Keratinocyte (primary cell): ENCODE results near the gene PALD1.
A peak's percentile ranks its signal among the peaks of the same experiment; 100 is the strongest.

Experiments used
- CTCF ChIP-seq, 3 experiments: IDR thresholded peaks in 1 of 3; conservative IDR thresholded peaks in 1 of 3; optimal IDR thresholded peaks in 1 of 3; 2 replicates in 2 of 3; 3 replicates in 1 of 3; pipeline versions ENCODE3 to v1.5.1; 2011; ENCODE audit warnings: low read length in 3 of 3, mild to moderate bottlenecking in 3 of 3, moderate library complexity in 2 of 3, control low read depth in 1 of 3, inconsistent platforms in 1 of 3; ENCODE audit not compliant: insufficient read depth in 2 of 3; ENCODE audit errors: extremely low read depth in 1 of 3
- EZH2 ChIP-seq: IDR thresholded peaks from one replicate; pipeline ENCODE4 v1.6.1; 2012; ENCODE audit warnings: inconsistent platforms, mild to moderate bottlenecking, low read length, moderate library complexity

- TF ChIP-seq CTCF (optimal IDR thresholded peaks at IDR 0.05 in 1 of 3, IDR thresholded peaks at IDR 0.05 in 1 of 3, conservative IDR thresholded peaks at IDR 0.05 in 1 of 3; ENCODE audit: extremely low read depth in 1 of 3, insufficient read depth in 2 of 3, low read length in 3 of 3) (peak; percentile 65 to 85 (median 80)), EZH2 (no peak)
Observed at GRCh38 chr10:70540089-70540788, 61.7 kb downstream of the PALD1 start.
